Right lobe of liver (tissue), 6 donors: ENCODE results near the gene FBXO41. TPM values are rescaled to one million over a fixed set of nuclear protein-coding genes. Genes with fewer than 3 reads are reported as not detected.

Experiments
- ATAC-seq, 4 donors: fragments of 200-7000 bp; cut with Tn5 transposase; one replicate each; pipeline ENCODE4 v1.9.1; 2020; ENCODE audit warnings: mild to moderate bottlenecking in 4 of 4, moderate library complexity in 4 of 4
- DNase-seq, 3 donors: peaks; one replicate each; pipeline ENCODE4 v3.0.0-alpha.2; 2020
- H3K27ac ChIP-seq, 3 donors: fragments of 200-600 bp; one replicate each; pipeline ENCODE4 v1.8.0; 2022
- H3K27me3 ChIP-seq, 2 donors: fragments of 200-600 bp; one replicate each; pipeline ENCODE4 v1.8.0; 2022
- H3K36me3 ChIP-seq, 4 donors: fragments of 200-600 bp; sonication (generic) in 1 of 4; one replicate each; pipeline versions ENCODE4 v1.5.1 to v1.8.0; 2017 to 2022; ENCODE audit warnings: control low read depth in 1 of 4
- H3K4me1 ChIP-seq, 4 donors: fragments of 200-600 bp; sonication (generic) in 1 of 4; one replicate each; pipeline versions ENCODE4 v1.5.1 to v1.8.0; 2017 to 2022; ENCODE audit warnings: control low read depth in 1 of 4
- H3K4me3 ChIP-seq, 3 donors: fragments of 200-600 bp; one replicate each; pipeline ENCODE4 v1.8.0; 2022
- H3K9me3 ChIP-seq, 4 donors: fragments of 200-600 bp; sonication (generic) in 1 of 4; one replicate each; pipeline versions ENCODE4 v1.5.1 to v1.8.0; 2017 to 2022; ENCODE audit warnings: control low read depth in 1 of 4
- POLR2A ChIP-seq: fragments of 450-650 bp; IDR thresholded peaks from one replicate; pipeline ENCODE4 v1.6.1; 2017; ENCODE audit warnings: antibody characterized with exemption, mild to moderate bottlenecking
- WGBS: methylation state at CpG from one replicate; pipeline ENCODE4 v1.1.6; 2018; ENCODE audit warnings: low coverage, low lambda C conversion rate; ENCODE audit not compliant: insufficient coverage; ENCODE audit errors: missing lambda C conversion rate; 5-methylcytosine and 5-hydroxymethylcytosine counted together
- intact Hi-C, 2 donors: fragments of 100-400 bp; cut with DNase I; formaldehyde crosslinking; loops; one replicate each; pipeline versions ENCODE4 v1.11.2 to v1.14.1; 2022
- total RNA-seq, 6 experiments: library from RNA; depleted of rRNA in 2 of 6; stranded (reverse); fragments of >200 nt in 2 of 6; fragmentation: NEBNext Ultra II Directional in 3 of 6; extraction: Animal tissue kit (Norgen Biotek cat#: 25700) in 3 of 6; gene quantifications; one replicate each; pipeline versions ENCODE4 v1.1.0 to v1.2.4, GENCODE V29; 2016 to 2023
- TF ChIP-seq, protein P1 (sequence below), 4 donors: fragments of 200-600 bp in 3 of 4; fragments of 450-650 bp in 1 of 4; IDR thresholded peaks; one replicate each; pipeline versions ENCODE4 v1.5.1 to v1.8.0; 2016 to 2022; ENCODE audit warnings: antibody characterized with exemption in 4 of 4, mild to moderate bottlenecking in 2 of 4
- donor health status: DM: no; HTN: yes; CAD: no.
- donor health status: DM: no; HTN: no; CAD: no.
- donor health status: DM: no; HTN: no; CAD: no.
- donor health status: DM: no; HTN: yes; CAD: no.
- donor health status: DM: no; HTN: yes; CAD: no.

Gene FBXO41
- total RNA-seq, 6 experiments from 2014 or later = 0.13 to 0.65 (median 0.38) TPM

DNA sequence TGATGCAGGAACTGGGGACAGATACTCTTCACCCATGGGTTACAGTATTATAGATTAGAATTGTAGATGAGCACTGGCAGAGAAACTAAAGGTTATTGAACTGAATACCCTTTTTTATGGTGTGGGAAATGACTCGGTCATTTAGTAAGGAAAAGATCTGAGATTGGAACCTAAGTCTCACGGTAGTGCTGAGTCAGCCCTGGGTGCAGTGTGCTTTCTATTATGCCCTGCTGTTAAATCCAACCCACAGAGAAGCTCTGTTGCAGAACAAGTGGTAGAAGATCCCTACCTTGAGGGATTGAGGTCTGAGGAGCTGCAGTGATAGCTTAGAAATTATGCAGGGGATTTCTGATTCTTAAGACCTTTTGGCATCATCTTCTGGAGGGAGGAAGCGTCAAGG, 37.4 kb downstream of the FBXO41 start:
- Histone ChIP-seq H3K36me3 (peaks cover 15 to 99% (median 50%) of the 10 kb centered on the region in 4 donors), H3K9me3 (no peaks in the 10 kb centered on the region), H3K4me3 (no peak overlapping the region), H3K27me3 (no peaks in the 10 kb centered on the region), H3K27ac (no peak overlapping the region), H3K4me1 (no peaks in the 10 kb centered on the region)
- ATAC-seq (no peak), DNase-seq (no peak)
- intact Hi-C loops = no loop called here
- no peak for TF ChIP-seq POLR2A
- TF ChIP-seq, protein P1, sequence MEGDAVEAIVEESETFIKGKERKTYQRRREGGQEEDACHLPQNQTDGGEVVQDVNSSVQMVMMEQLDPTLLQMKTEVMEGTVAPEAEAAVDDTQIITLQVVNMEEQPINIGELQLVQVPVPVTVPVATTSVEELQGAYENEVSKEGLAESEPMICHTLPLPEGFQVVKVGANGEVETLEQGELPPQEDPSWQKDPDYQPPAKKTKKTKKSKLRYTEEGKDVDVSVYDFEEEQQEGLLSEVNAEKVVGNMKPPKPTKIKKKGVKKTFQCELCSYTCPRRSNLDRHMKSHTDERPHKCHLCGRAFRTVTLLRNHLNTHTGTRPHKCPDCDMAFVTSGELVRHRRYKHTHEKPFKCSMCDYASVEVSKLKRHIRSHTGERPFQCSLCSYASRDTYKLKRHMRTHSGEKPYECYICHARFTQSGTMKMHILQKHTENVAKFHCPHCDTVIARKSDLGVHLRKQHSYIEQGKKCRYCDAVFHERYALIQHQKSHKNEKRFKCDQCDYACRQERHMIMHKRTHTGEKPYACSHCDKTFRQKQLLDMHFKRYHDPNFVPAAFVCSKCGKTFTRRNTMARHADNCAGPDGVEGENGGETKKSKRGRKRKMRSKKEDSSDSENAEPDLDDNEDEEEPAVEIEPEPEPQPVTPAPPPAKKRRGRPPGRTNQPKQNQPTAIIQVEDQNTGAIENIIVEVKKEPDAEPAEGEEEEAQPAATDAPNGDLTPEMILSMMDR (IDR thresholded peaks at IDR 0.05) = no peak
- 45% methylated on average over 2 of the region's 3 CpGs for WGBS

DNA sequence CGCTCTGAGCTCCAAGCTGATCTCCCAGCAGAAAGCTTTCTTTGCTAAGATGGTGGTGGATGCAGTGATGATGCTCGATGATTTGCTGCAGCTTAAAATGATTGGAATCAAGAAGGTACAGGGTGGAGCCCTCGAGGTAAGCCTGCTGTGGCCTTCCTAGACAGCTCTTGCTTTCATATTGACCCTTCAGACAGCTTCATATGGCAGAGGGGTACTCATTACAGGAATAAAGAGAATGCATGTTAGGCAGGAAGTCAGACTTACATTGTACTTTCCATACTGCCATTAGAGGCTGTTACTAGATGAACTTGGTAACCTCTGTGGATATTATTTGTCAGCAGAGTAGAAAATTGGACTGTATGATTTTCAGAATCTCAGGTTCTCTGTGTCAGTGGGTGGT, 39.7 kb downstream of the FBXO41 start:
- no peak overlapping the region for H3K27ac ChIP-seq
- ATAC-seq = no peak
- intact Hi-C loops = no loop called here
- no peak overlapping the region for H3K4me3 ChIP-seq
- no peaks in the 10 kb centered on the region for H3K27me3 ChIP-seq
- no peak for DNase-seq
- H3K9me3 ChIP-seq = no peaks in the 10 kb centered on the region
- H3K36me3 ChIP-seq = peaks cover 12 to 98% (median 40%) of the 10 kb centered on the region in 4 donors
- TF ChIP-seq, protein P1 (IDR thresholded peaks at IDR 0.05) = no peak
- TF ChIP-seq POLR2A = no peak
- H3K4me1 ChIP-seq = no peaks in the 10 kb centered on the region
- 80% methylated on average over 1 of the region's 3 CpGs for WGBS

DNA sequence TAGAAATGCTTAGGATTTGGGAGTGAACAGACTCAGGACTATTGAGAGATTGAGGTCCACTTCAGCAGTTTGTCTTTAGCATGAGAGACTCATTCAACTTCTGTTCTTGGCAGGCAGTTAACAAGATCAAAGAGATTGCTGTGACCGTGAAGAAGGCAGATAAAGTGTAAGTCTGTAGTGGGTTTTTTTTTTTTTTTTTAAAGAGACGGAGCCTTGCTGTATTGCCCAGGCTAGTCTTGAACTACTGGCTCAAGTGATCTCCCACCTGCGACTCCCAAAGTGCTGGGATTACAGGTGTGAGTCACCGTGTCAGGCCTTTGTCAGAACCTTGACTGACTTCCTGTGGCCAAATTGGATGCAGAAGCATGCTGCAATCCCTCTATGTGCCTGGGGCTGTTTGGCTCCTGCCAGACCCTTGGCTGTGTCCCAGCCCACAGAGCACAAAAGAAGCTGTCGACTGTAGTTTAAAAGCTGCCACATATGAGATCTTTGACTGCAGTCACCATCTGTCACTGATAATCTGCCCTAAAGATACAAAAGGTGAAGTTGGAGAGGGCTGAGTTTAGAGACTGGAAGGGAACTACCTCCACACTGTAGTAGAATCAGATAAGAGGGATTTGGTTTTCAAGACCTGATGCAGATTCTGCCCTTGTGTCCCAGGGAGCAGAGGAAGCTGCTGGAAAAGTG, 40.3 kb downstream of the FBXO41 start:
- Histone ChIP-seq H3K27me3 (no peaks in the 10 kb centered on the region), H3K4me3 (no peak overlapping the region), H3K36me3 (peaks cover 10 to 96% (median 37%) of the 10 kb centered on the region in 4 donors), H3K9me3 (no peaks in the 10 kb centered on the region), H3K27ac (no peak overlapping the region), H3K4me1 (no peaks in the 10 kb centered on the region)
- TF ChIP-seq POLR2A = no peak
- TF ChIP-seq, protein P1 (IDR thresholded peaks at IDR 0.05) = no peak
- intact Hi-C loops = no loop called here
- ATAC-seq (no peak), DNase-seq (no peak)
- 70% methylated on average over 5 of the region's 5 CpGs for WGBS

DNA sequence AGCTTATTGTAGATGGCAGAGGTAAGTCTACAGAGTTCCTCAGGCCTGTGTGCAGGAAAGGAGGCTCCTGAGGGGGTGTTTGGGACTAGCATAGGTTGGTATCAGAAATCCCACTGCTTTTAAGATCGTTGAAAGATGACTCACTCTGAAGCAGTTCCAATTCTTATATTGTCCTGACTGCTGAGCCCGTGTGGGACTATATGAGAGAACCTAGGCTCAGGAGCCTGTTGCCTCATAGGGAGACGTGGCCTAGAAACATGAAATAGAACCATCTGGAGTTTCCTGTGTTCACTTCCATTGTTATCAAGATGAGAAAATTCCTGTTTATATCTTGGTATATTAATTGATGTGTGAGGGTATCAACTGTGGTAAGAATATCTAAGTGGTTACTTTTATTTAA, 44.5 kb downstream of the FBXO41 start:
- Histone ChIP-seq H3K4me1 (peaks cover 0 to 11% (median 3%) of the 10 kb centered on the region in 4 donors), H3K27ac (no peak overlapping the region), H3K27me3 (no peaks in the 10 kb centered on the region), H3K36me3 (peaks cover 0 to 53% (median 16%) of the 10 kb centered on the region in 4 donors), H3K4me3 (no peak overlapping the region), H3K9me3 (no peaks in the 10 kb centered on the region)
- ATAC-seq (no peak), DNase-seq (no peak)
- intact Hi-C loops = no loop called here
- WGBS = 21% methylated on average over 3 of the region's 3 CpGs
- TF ChIP-seq, protein P1 (IDR thresholded peaks at IDR 0.05) = no peak
- no peak for TF ChIP-seq POLR2A
